H1 (cell line): ENCODE results near the gene CCT3. TPM values are rescaled to one million over a fixed set of nuclear protein-coding genes. Genes with fewer than 3 reads are reported as not detected.

Experiments
- CHD1 ChIP-seq: IDR thresholded peaks from 2 replicates; pipeline ENCODE4 v1.6.1; 2012; ENCODE audit warnings: low read depth, low read length, improper control_type of control experiment
- CREB1 ChIP-seq: IDR thresholded peaks from 2 replicates; pipeline ENCODE4 v1.6.1; 2012; ENCODE audit warnings: inconsistent platforms
- MAFK ChIP-seq: IDR thresholded peaks from 2 replicates; pipeline ENCODE4 v1.6.1; 2012; ENCODE audit warnings: low read depth, mild to moderate bottlenecking, improper control_type of control experiment, low read length
- RFX5 ChIP-seq: IDR thresholded peaks from 2 replicates; pipeline ENCODE4 v1.6.1; 2011; ENCODE audit warnings: low read depth, low read length, improper control_type of control experiment, borderline replicate concordance
- polyA plus RNA-seq, 7 experiments: library from polyadenylated mRNA; depleted of rRNA in 3 of 7; stranded (reverse) in 5 of 7; unstranded in 2 of 7; fragments of >200 nt in 5 of 7; fragments of 200-250 nt in 2 of 7; gene quantifications; 1 replicate in 5 of 7; 2 replicates in 1 of 7; 4 replicates in 1 of 7; pipeline versions ENCODE4 v1.2.1 to v1.2.3, GENCODE V29; 2011 to 2013; ENCODE audit warnings: missing spikeins in 2 of 7, mixed read lengths in 2 of 7
- total RNA-seq: library from RNA; stranded (reverse); fragmentation: NEBNext Ultra II Directional; extraction: Animal tissue kit (Norgen Biotek cat#: 25700); gene quantifications from 2 replicates; pipeline ENCODE4 v1.2.1, GENCODE V29; 2021

The CCT3 gene
- total and polyA plus RNA-seq, 2 of the 8 experiments (the other 6 are each of a cell fraction or from before 2014, with no cell fraction given): 431 to 480 TPM

DNA sequence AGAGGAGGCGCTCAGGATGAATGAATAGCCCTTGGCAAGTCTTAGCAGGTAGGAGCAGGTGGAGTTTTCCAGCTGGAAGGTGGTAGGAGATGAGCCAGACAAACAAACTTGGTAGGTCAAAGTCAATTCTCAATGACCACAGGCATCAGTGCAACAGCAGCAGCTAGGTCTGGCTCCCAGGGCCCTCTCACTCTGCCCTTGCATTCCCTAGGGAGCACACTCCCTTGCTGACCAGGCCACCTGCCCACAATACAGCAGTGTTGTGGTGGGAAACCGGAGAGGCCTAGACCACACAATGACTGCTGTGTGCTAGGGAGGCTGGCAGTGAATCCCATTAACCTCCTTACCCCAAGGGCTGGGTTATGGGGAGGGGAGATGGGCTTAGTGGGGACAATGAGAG lies 77.2 kb downstream of the CCT3 start (continued):
- no peak for TF ChIP-seq MAFK
- no peak for TF ChIP-seq CREB1
- no peak for TF ChIP-seq RFX5
- no peak for TF ChIP-seq CHD1
- TF ChIP-seq, all 59 proteins: peak for 0
